ENCODE measurements around the gene CDC14A. TPM values are rescaled to one million over a fixed set of nuclear protein-coding genes. Genes with fewer than 3 reads are reported as not detected.
A peak's percentile ranks its signal among the peaks of the same experiment; 100 is the strongest.

The CDC14A gene
- total and polyA plus RNA-seq, 2 donors (not counting 3 experiments of a cell fraction or from before 2014, with no cell fraction given): 3.4 to 13.9 TPM

DNA sequence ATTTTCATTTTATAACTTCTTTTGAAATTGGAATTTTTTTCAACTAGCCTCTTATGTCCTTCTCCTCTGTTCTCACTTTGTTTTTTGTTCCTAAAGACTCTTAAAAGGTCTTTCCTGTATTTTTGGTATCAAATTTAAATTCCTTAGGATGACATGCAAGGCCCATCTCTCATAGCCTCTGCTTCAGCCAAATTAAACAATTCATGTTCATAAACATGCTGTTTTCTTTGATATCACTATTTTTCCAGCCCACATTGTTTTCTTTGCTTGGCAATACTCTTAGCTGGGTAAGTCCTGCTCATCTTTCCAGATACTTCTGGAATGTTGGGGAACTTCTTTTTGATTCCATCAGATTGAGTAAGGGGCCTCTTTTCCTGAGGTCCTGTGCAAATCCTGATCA is 129.9 kb downstream of the CDC14A start:
- no TSS peak for BruUV-seq (replicated peaks)
- Histone ChIP-seq H3K9me1 (replicated peaks; ENCODE audit: control insufficient read depth, extremely low read depth, insufficient read depth, low read length) (no peaks in the 10 kb centered on the region), H3K79me2 (ENCODE audit: control insufficient read depth, insufficient read depth, low read length) (no peaks in the 10 kb centered on the region), H2AFZ (ENCODE audit: low read depth, low read length) (no peak overlapping the region), H3K4me1 (ENCODE audit: control insufficient read depth, extremely low read depth, insufficient read depth, low read length) (no peaks in the 10 kb centered on the region), H3K4me2 (ENCODE audit: insufficient read depth, low read length) (no peak overlapping the region), H3K9me3 (replicated peaks; ENCODE audit: control insufficient read depth, insufficient read depth, low read length) (no peaks in the 10 kb centered on the region), H3K36me3 (ENCODE audit: control insufficient read depth in 2 of 2, extremely low read depth in 1 of 2, insufficient read depth in 2 of 2, low read length in 2 of 2) (no peaks in the 10 kb centered on the region), H3K27ac (ENCODE audit: insufficient read depth, low read depth, low read length) (no peak overlapping the region), H3K4me3 (replicated peaks in 1 of 3; ENCODE audit: insufficient read depth in 1 of 3, low read depth in 1 of 3, low read length in 3 of 3) (no peak overlapping the region), H3K9ac (replicated peaks; ENCODE audit: extremely low read depth, insufficient read depth, low read length) (no peak overlapping the region), H3K27me3 (ENCODE audit: control insufficient read depth in 2 of 2, insufficient read depth in 2 of 2, low read length in 2 of 2) (no peaks in the 10 kb centered on the region), H4K20me1 (replicated peaks; ENCODE audit: control insufficient read depth, extremely low read depth, insufficient read depth, low read length) (no peaks in the 10 kb centered on the region)
- DNase-seq (ENCODE audit: low read depth, low spot score) (peak; percentile 6), FAIRE-seq (no peak)
- dilution Hi-C loops (cut with MboI; ENCODE audit: extremely low pct_ligation_motif_present, low sequenced_read_pairs): no loop called here
- intact Hi-C loops (cut with micrococcal nuclease): no loop called here
- POLR2A ChIA-PET: no interaction called here
- CTCF ChIA-PET: interaction anchor here (1.5 kb wide), 1 partner anchor 18 kb away, joined by 4 read pairs; no protein-coding TSS in a partner anchor
- TF ChIP-seq POLR2AphosphoS5 (IDR thresholded peaks at IDR 0.05; ENCODE audit: insufficient read depth, low read depth, low read length) (no peak), MYC (IDR thresholded peaks at IDR 0.05; ENCODE audit: low read depth, low read length) (no peak), EZH2 (IDR thresholded peaks at IDR 0.05; ENCODE audit: borderline replicate concordance, low read depth, low read length, severe bottlenecking) (no peak), POLR2A (IDR thresholded peaks at IDR 0.05; ENCODE audit: low read depth, low read length) (no peak), FOS (IDR thresholded peaks at IDR 0.05; ENCODE audit: borderline replicate concordance, insufficient read depth, low read length) (no peak), GATA2 (IDR thresholded peaks at IDR 0.05; ENCODE audit: insufficient read depth, insufficient read length, low read depth, low read length) (no peak), JUN (IDR thresholded peaks at IDR 0.05; ENCODE audit: borderline replicate concordance, insufficient read depth, insufficient read length, low read depth) (no peak)
- TF ChIP-seq, protein P1, sequence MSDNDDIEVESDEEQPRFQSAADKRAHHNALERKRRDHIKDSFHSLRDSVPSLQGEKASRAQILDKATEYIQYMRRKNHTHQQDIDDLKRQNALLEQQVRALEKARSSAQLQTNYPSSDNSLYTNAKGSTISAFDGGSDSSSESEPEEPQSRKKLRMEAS (IDR thresholded peaks at IDR 0.05; ENCODE audit: insufficient read depth, insufficient read length): no peak
- TF ChIP-seq, protein P2, sequence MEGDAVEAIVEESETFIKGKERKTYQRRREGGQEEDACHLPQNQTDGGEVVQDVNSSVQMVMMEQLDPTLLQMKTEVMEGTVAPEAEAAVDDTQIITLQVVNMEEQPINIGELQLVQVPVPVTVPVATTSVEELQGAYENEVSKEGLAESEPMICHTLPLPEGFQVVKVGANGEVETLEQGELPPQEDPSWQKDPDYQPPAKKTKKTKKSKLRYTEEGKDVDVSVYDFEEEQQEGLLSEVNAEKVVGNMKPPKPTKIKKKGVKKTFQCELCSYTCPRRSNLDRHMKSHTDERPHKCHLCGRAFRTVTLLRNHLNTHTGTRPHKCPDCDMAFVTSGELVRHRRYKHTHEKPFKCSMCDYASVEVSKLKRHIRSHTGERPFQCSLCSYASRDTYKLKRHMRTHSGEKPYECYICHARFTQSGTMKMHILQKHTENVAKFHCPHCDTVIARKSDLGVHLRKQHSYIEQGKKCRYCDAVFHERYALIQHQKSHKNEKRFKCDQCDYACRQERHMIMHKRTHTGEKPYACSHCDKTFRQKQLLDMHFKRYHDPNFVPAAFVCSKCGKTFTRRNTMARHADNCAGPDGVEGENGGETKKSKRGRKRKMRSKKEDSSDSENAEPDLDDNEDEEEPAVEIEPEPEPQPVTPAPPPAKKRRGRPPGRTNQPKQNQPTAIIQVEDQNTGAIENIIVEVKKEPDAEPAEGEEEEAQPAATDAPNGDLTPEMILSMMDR (IDR thresholded peaks at IDR 0.05; ENCODE audit: extremely low read depth in 1 of 2, insufficient read depth in 1 of 2, low read depth in 1 of 2, low read length in 2 of 2): no peak

Data from endothelial cell of umbilical vein (primary cell).